ENCODE measurements around the gene MAP2. TPM values are rescaled to one million over a fixed set of nuclear protein-coding genes. Genes with fewer than 3 reads are reported as not detected.

Gene MAP2
- total and polyA plus RNA-seq, 2 donors (not counting 1 experiment from before 2014, with no cell fraction given): 51.0 to 60.1 TPM

- no peak for TF ChIP-seq EZH2 (IDR thresholded peaks at IDR 0.05; ENCODE audit: low read length, missing control alignments)
- no peak for TF ChIP-seq CTCF (conservative IDR thresholded peaks at IDR 0.05 in 1 of 2, IDR thresholded peaks at IDR 0.05 in 1 of 2; ENCODE audit: low read depth in 1 of 2, low read length in 2 of 2)
- H3K27me3 ChIP-seq (ENCODE audit: control insufficient read depth, insufficient read depth, low read length): no peaks in the 10 kb centered on the region
- H3K9ac ChIP-seq (ENCODE audit: insufficient read depth, low read length): no peak overlapping the region
- H4K20me1 ChIP-seq (ENCODE audit: control insufficient read depth, extremely low read depth, insufficient read depth, low read length): no peaks in the 10 kb centered on the region
- no peaks in the 10 kb centered on the region for H3K79me2 ChIP-seq (ENCODE audit: control insufficient read depth, insufficient read depth, low read length)
- H2AFZ ChIP-seq (ENCODE audit: low read length): no peak overlapping the region
- H3K9me3 ChIP-seq (ENCODE audit: control insufficient read depth, insufficient read depth, low read depth, low read length): no peaks in the 10 kb centered on the region
- no peaks in the 10 kb centered on the region for H3K4me1 ChIP-seq (ENCODE audit: control insufficient read depth, extremely low read depth, insufficient read depth, low read length)
- H3K36me3 ChIP-seq (ENCODE audit: control insufficient read depth, insufficient read depth, low read length): no peaks in the 10 kb centered on the region
- DNase-seq (ENCODE audit: low read depth in 2 of 2): peak; percentile 32 to 85
- no peak overlapping the region for H3K4me3 ChIP-seq (replicated peaks in 1 of 4; ENCODE audit: control extremely low read depth in 1 of 4, insufficient read depth in 1 of 4, low read depth in 3 of 4, low read length in 4 of 4)
- H3K4me2 ChIP-seq (ENCODE audit: extremely low read depth, insufficient read depth, low read length): peak overlapping the region; percentile 26
- no peak overlapping the region for H3K27ac ChIP-seq (ENCODE audit: insufficient read depth, low read length)
These were observed 7.9 kb downstream of the MAP2 start for GRCh38 chr2:209431701-209432100.

DNA sequence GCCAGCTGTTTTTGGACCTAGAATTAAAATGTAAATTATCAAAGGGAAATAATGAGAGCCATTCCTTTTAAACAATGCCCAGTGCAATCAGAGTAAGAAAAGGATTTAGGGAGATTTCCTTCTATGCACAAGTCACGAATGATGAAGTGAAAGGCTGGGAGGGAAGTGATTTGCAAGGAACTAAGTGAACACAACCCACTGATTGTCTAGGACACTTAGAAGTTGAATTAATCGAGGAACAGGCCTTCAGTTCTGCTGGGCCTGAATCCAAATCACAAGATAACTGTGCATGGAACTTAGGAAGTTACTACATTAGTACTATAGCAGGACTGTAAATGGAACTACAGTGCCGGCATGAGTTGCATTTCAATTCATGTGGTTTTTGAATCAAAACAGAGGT is 17.7 kb downstream of the MAP2 start:
- TF ChIP-seq CTCF (conservative IDR thresholded peaks at IDR 0.05 in 1 of 2, IDR thresholded peaks at IDR 0.05 in 1 of 2; ENCODE audit: low read depth in 1 of 2, low read length in 2 of 2): no peak
- peak; percentile 16 to 30 for DNase-seq (ENCODE audit: low read depth in 2 of 2)
- Histone ChIP-seq H3K27me3 (ENCODE audit: control insufficient read depth, insufficient read depth, low read length) (no peaks in the 10 kb centered on the region), H3K4me3 (replicated peaks in 1 of 4; ENCODE audit: control extremely low read depth in 1 of 4, insufficient read depth in 1 of 4, low read depth in 3 of 4, low read length in 4 of 4) (no peak overlapping the region), H3K4me2 (ENCODE audit: extremely low read depth, insufficient read depth, low read length) (no peak overlapping the region), H4K20me1 (ENCODE audit: control insufficient read depth, extremely low read depth, insufficient read depth, low read length) (no peaks in the 10 kb centered on the region), H3K79me2 (ENCODE audit: control insufficient read depth, insufficient read depth, low read length) (no peaks in the 10 kb centered on the region), H3K36me3 (ENCODE audit: control insufficient read depth, insufficient read depth, low read length) (no peaks in the 10 kb centered on the region), H2AFZ (ENCODE audit: low read length) (peak overlapping the region; percentile 9), H3K4me1 (ENCODE audit: control insufficient read depth, extremely low read depth, insufficient read depth, low read length) (no peaks in the 10 kb centered on the region), H3K9me3 (ENCODE audit: control insufficient read depth, insufficient read depth, low read depth, low read length) (no peaks in the 10 kb centered on the region), H3K27ac (ENCODE audit: insufficient read depth, low read length) (no peak overlapping the region), H3K9ac (ENCODE audit: insufficient read depth, low read length) (no peak overlapping the region)

GRCh38 chr2:209442939-209443338 is 19.1 kb downstream of the MAP2 start:
- Histone ChIP-seq H3K4me2 (ENCODE audit: extremely low read depth, insufficient read depth, low read length) (no peak overlapping the region), H3K27ac (ENCODE audit: insufficient read depth, low read length) (no peak overlapping the region), H3K4me3 (replicated peaks in 1 of 4; ENCODE audit: control extremely low read depth in 1 of 4, insufficient read depth in 1 of 4, low read depth in 3 of 4, low read length in 4 of 4) (no peak overlapping the region), H4K20me1 (ENCODE audit: control insufficient read depth, extremely low read depth, insufficient read depth, low read length) (no peaks in the 10 kb centered on the region), H3K4me1 (ENCODE audit: control insufficient read depth, extremely low read depth, insufficient read depth, low read length) (no peaks in the 10 kb centered on the region), H2AFZ (ENCODE audit: low read length) (no peak overlapping the region), H3K9ac (ENCODE audit: insufficient read depth, low read length) (no peak overlapping the region), H3K27me3 (ENCODE audit: control insufficient read depth, insufficient read depth, low read length) (no peaks in the 10 kb centered on the region), H3K9me3 (ENCODE audit: control insufficient read depth, insufficient read depth, low read depth, low read length) (no peaks in the 10 kb centered on the region), H3K79me2 (ENCODE audit: control insufficient read depth, insufficient read depth, low read length) (no peaks in the 10 kb centered on the region), H3K36me3 (ENCODE audit: control insufficient read depth, insufficient read depth, low read length) (no peaks in the 10 kb centered on the region)
- TF ChIP-seq EZH2 (IDR thresholded peaks at IDR 0.05; ENCODE audit: low read length, missing control alignments) (no peak), CTCF (conservative IDR thresholded peaks at IDR 0.05 in 1 of 2, IDR thresholded peaks at IDR 0.05 in 1 of 2; ENCODE audit: low read depth in 1 of 2, low read length in 2 of 2) (no peak)
- no peak for DNase-seq (ENCODE audit: low read depth in 2 of 2)
